ENCODE data around the gene GNG4. TPM values are rescaled to one million over a fixed set of nuclear protein-coding genes. Genes with fewer than 3 reads are reported as not detected.

GNG4 gene
- total and polyA plus RNA-seq, 10 of the 15 experiments (the other 5 are each of a cell fraction or from before 2014, with no cell fraction given), result 0.03 to 0.15 (median 0.15) TPM; not detected in 7

- no peaks in the 10 kb centered on the region for H3K27me3 ChIP-seq (replicated peaks in 1 of 2; ENCODE audit: control insufficient read depth in 2 of 2, insufficient read depth in 2 of 2, low read length in 1 of 2)
- 48% methylated on average over 3 of the region's 3 CpGs for WGBS (ENCODE audit: insufficient coverage, insufficient replicate concordance, low lambda C conversion rate, missing lambda C conversion rate)
- CTCF ChIA-PET, result interaction anchor here (1.0 kb wide), 1 partner anchor 20 kb away, joined by 4 read pairs; no protein-coding TSS in a partner anchor
- no peaks in the 10 kb centered on the region for H3K4me1 ChIP-seq (ENCODE audit: control insufficient read depth, insufficient read depth, low read length)
- no peak overlapping the region for H3K9ac ChIP-seq (ENCODE audit: control insufficient read depth, insufficient read depth, low read length)
- H3K79me2 ChIP-seq (ENCODE audit: control insufficient read depth, insufficient read depth, low read length), result no peaks in the 10 kb centered on the region
- no peak overlapping the region for H3K4me2 ChIP-seq (ENCODE audit: control insufficient read depth, insufficient read depth)
- TF ChIP-seq YBX1 (IDR thresholded peaks at IDR 0.05) (no peak), NR2C2 (IDR thresholded peaks at IDR 0.05; ENCODE audit: borderline replicate concordance, control insufficient read depth, insufficient read length, low read depth) (no peak), CEBPZ (IDR thresholded peaks at IDR 0.05; ENCODE audit: low read depth, low read length) (no peak), BMI1 (IDR thresholded peaks at IDR 0.05; ENCODE audit: borderline replicate concordance) (no peak), POLR2AphosphoS5 (IDR thresholded peaks at IDR 0.05; ENCODE audit: low read length) (no peak), RB1 (IDR thresholded peaks at IDR 0.05; ENCODE audit: borderline replicate concordance) (no peak), IRF3 (IDR thresholded peaks at IDR 0.05) (no peak), CREM (IDR thresholded peaks at IDR 0.05; ENCODE audit: low read depth) (no peak), RCOR1 (conservative IDR thresholded peaks at IDR 0.05; ENCODE audit: low read depth, low read length) (no peak), SMARCA5 (IDR thresholded peaks at IDR 0.05) (no peak), TBL1XR1 (IDR thresholded peaks at IDR 0.05; ENCODE audit: low read depth, low read length) (no peak), PML (IDR thresholded peaks at IDR 0.05; ENCODE audit: low read length) (no peak), KAT2A (conservative IDR thresholded peaks at IDR 0.05; ENCODE audit: control insufficient read depth, low read depth, low read length) (no peak), IKZF1 (conservative IDR thresholded peaks at IDR 0.05) (no peak)
- TF ChIP-seq, protein P1, sequence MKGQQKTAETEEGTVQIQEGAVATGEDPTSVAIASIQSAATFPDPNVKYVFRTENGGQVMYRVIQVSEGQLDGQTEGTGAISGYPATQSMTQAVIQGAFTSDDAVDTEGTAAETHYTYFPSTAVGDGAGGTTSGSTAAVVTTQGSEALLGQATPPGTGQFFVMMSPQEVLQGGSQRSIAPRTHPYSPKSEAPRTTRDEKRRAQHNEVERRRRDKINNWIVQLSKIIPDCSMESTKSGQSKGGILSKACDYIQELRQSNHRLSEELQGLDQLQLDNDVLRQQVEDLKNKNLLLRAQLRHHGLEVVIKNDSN (IDR thresholded peaks at IDR 0.05; ENCODE audit: borderline replicate concordance, extremely low read length, insufficient read depth, low read depth, low read length), result no peak
- DNase-seq (ENCODE audit: low read depth, low spot score), result no peak
- RAD21 ChIA-PET (ENCODE audit: unreplicated experiment), result no interaction called here
- no peaks in the 10 kb centered on the region for H4K20me1 ChIP-seq (ENCODE audit: control insufficient read depth, insufficient read depth)
- no peak for ATAC-seq
- H3K4me3 ChIP-seq, result no peak overlapping the region
- intact Hi-C loops (cut with micrococcal nuclease; ENCODE audit: unreplicated experiment), result no loop called here
- H2AFZ ChIP-seq (ENCODE audit: control insufficient read depth, low read depth, low read length), result no peak overlapping the region
- H3K9me3 ChIP-seq (replicated peaks; ENCODE audit: control insufficient read depth, insufficient read depth, low read length), result no peaks in the 10 kb centered on the region
- in situ Hi-C loops (cut with MboI), result no loop called here
- no peak overlapping the region for H3K27ac ChIP-seq (ENCODE audit: control insufficient read depth, insufficient read depth)
- FAIRE-seq, result no peak
- BruUV-seq (replicated peaks), result no TSS peak
- POLR2A ChIA-PET, result interaction anchor here (0.6 kb wide), 1 partner anchor 7 kb away, joined by 3 read pairs; no protein-coding TSS in a partner anchor
- SMC1A ChIA-PET (ENCODE audit: uncharacterized antibody, unreplicated experiment), result no interaction called here
- H3K36me3 ChIP-seq (ENCODE audit: control insufficient read depth in 2 of 2, insufficient read depth in 2 of 2, low read length in 1 of 2), result no peaks in the 10 kb centered on the region
Measured at GRCh38 chr1:235571482-235571881, 78.1 kb downstream of the GNG4 start.
